GM03348 (cell line): ENCODE data around the gene BAIAP2L2.
"Not testable (repeated sequence)": the region's sequence is repeated elsewhere in the genome, so short reads cannot be mapped to it uniquely, and the experiment has no call there.

Source experiments
- DNase-seq: peaks from one replicate; pipeline ENCODE4 v3.0.0; 2012; ENCODE audit warnings: low spot score

Gene BAIAP2L2

GRCh38 chr22:38110008-38110862 lies at the start of gene BAIAP2L2:
TSS of gene BAIAP2L2 (minus strand) at chr22:38110684. CDS start at chr22:38110525, 159 bp downstream.
- no peak for DNase-seq

GRCh38 chr22:38155703-38156102 lies 45.2 kb upstream of the BAIAP2L2 start:
- DNase-seq = no peak

GRCh38 chr22:38154563-38154915 lies 44.1 kb upstream of the BAIAP2L2 start:
- not testable (repeated sequence) for DNase-seq

GRCh38 chr22:38153821-38154562 lies 43.5 kb upstream of the BAIAP2L2 start:
- DNase-seq = no peak

GRCh38 chr22:38151126-38151500 lies 40.6 kb upstream of the BAIAP2L2 start:
- DNase-seq = no peak

GRCh38 chr22:38148245-38148644 lies 37.8 kb upstream of the BAIAP2L2 start:
- DNase-seq = peak; percentile 44

- not testable (repeated sequence) for DNase-seq
Observed at GRCh38 chr22:38146166-38146565, 35.7 kb upstream of the BAIAP2L2 start.

- no peak for DNase-seq
Observed at GRCh38 chr22:38144025-38144405, 33.5 kb upstream of the BAIAP2L2 start.

- no peak for DNase-seq
Observed at GRCh38 chr22:38142606-38143005, 32.1 kb upstream of the BAIAP2L2 start.

GRCh38 chr22:38141217-38141973 lies 30.9 kb upstream of the BAIAP2L2 start:
- DNase-seq = no peak

GRCh38 chr22:38139901-38140300 lies 29.4 kb upstream of the BAIAP2L2 start:
- DNase-seq = no peak

- DNase-seq = no peak
Observed at GRCh38 chr22:38138961-38139360, 28.5 kb upstream of the BAIAP2L2 start.

GRCh38 chr22:38137876-38138687 lies 27.6 kb upstream of the BAIAP2L2 start:
- no peak for DNase-seq

GRCh38 chr22:38136607-38137006 lies 26.1 kb upstream of the BAIAP2L2 start:
- DNase-seq = no peak

- DNase-seq = peak; percentile 84
Observed at GRCh38 chr22:38135133-38135706, 24.7 kb upstream of the BAIAP2L2 start.

- no peak for DNase-seq
Observed at GRCh38 chr22:38133331-38133730, 22.8 kb upstream of the BAIAP2L2 start.

GRCh38 chr22:38132794-38133193 lies 22.3 kb upstream of the BAIAP2L2 start:
- no peak for DNase-seq

- DNase-seq = no peak
Observed at GRCh38 chr22:38132136-38132535, 21.7 kb upstream of the BAIAP2L2 start.

- DNase-seq = no peak
Observed at GRCh38 chr22:38131399-38131798, 20.9 kb upstream of the BAIAP2L2 start.

GRCh38 chr22:38129856-38130255 lies 19.4 kb upstream of the BAIAP2L2 start:
- no peak for DNase-seq

- no peak for DNase-seq
Observed at GRCh38 chr22:38129021-38129420, 18.5 kb upstream of the BAIAP2L2 start.
